Adrenal gland (tissue), 5 donors: ENCODE measurements around the gene STXBP4.

Experiments used
- CTCF ChIP-seq, 6 experiments: fragments of 450-650 bp in 4 of 6; fragments of 200-600 bp in 2 of 6; sonication (generic) in 1 of 6; IDR thresholded peaks; 1 replicate in 5 of 6; 2 replicates in 1 of 6; pipeline versions ENCODE4 v1.5.1 to v1.8.0; 2016 to 2021; ENCODE audit warnings: antibody characterized with exemption in 6 of 6, mild to moderate bottlenecking in 2 of 6, moderate library complexity in 1 of 6
- POLR2A ChIP-seq, 2 donors: fragments of 450-650 bp; IDR thresholded peaks; one replicate each; pipeline ENCODE4 v1.6.1; 2017; ENCODE audit warnings: antibody characterized with exemption in 2 of 2, mild to moderate bottlenecking in 2 of 2, moderate library complexity in 1 of 2
- donor health status: DM: no; HTN: no; CAD: no.

GRCh38 chr17:55063885-55064874 lies 95.6 kb downstream of the STXBP4 start:
- TF ChIP-seq CTCF (IDR thresholded peaks at IDR 0.05), result no peak
- TF ChIP-seq POLR2A (IDR thresholded peaks at IDR 0.05), result no peak
